Activated CD8-positive, alpha-beta memory T cell treated with anti-CD3 and anti-CD28 coated beads, Interleukin-2, amount 50 U/mL, for 48 hours (primary cell): ENCODE measurements around the gene FAM9A.

ENCODE experiments used
- DNase-seq: peaks from one replicate; pipeline ENCODE4 v3.0.0-alpha.2; 2020

FAM9A gene

GRCh38 chrX:8801041-8801599, at the start of gene FAM9A:
FAM9A (minus strand) TSS chrX:8801383; CDS start chrX:8800171, 1,212 bp downstream.
- DNase-seq: no peak

- DNase-seq: no peak
Observed at GRCh38 chrX:8850478-8850877, 49.3 kb upstream of the FAM9A start.

GRCh38 chrX:8849945-8850344, 48.8 kb upstream of the FAM9A start:
- DNase-seq: no peak

- no peak for DNase-seq
Observed at GRCh38 chrX:8849458-8849857, 48.3 kb upstream of the FAM9A start.

- DNase-seq: no peak
Observed at GRCh38 chrX:8848911-8849310, 47.7 kb upstream of the FAM9A start.

- DNase-seq: no peak
Observed at GRCh38 chrX:8848441-8848840, 47.3 kb upstream of the FAM9A start.

- DNase-seq: no peak
Observed at GRCh38 chrX:8847360-8847759, 46.2 kb upstream of the FAM9A start.

- no peak for DNase-seq
Observed at GRCh38 chrX:8846266-8846665, 45.1 kb upstream of the FAM9A start.

- no peak for DNase-seq
Observed at GRCh38 chrX:8845469-8845868, 44.3 kb upstream of the FAM9A start.

GRCh38 chrX:8845060-8845459, 43.9 kb upstream of the FAM9A start:
- no peak for DNase-seq

GRCh38 chrX:8844157-8844556, 43.0 kb upstream of the FAM9A start:
- no peak for DNase-seq

- no peak for DNase-seq
Observed at GRCh38 chrX:8841911-8842310, 40.7 kb upstream of the FAM9A start.

- DNase-seq: no peak
Observed at GRCh38 chrX:8834392-8834791, 33.2 kb upstream of the FAM9A start.

- DNase-seq: no peak
Observed at GRCh38 chrX:8832582-8833378, 31.6 kb upstream of the FAM9A start.

GRCh38 chrX:8823698-8824097, 22.5 kb upstream of the FAM9A start:
- no peak for DNase-seq

GRCh38 chrX:8822002-8822401, 20.8 kb upstream of the FAM9A start:
- DNase-seq: no peak

- DNase-seq: no peak
Observed at GRCh38 chrX:8820910-8821527, 19.8 kb upstream of the FAM9A start.

GRCh38 chrX:8815460-8816065, 14.4 kb upstream of the FAM9A start:
- DNase-seq: no peak

- DNase-seq: no peak
Observed at GRCh38 chrX:8813036-8813435, 11.9 kb upstream of the FAM9A start.

GRCh38 chrX:8811611-8812010, 10.4 kb upstream of the FAM9A start:
- no peak for DNase-seq

- no peak for DNase-seq
Observed at GRCh38 chrX:8808661-8809060, 7.5 kb upstream of the FAM9A start.

GRCh38 chrX:8805974-8806373, 4.8 kb upstream of the FAM9A start:
- no peak for DNase-seq

- DNase-seq: no peak
Observed at GRCh38 chrX:8805046-8805445, 3.9 kb upstream of the FAM9A start.

GRCh38 chrX:8803326-8803725, 2.1 kb upstream of the FAM9A start:
- no peak for DNase-seq
